Mesendoderm (in vitro differentiated cells): ENCODE measurements around the gene CNTNAP1.
A peak's percentile ranks its signal among the peaks of the same experiment; 100 is the strongest.

Experiments used
- DNase-seq: peaks from one replicate; pipeline ENCODE4 v3.0.0; 2013
- H2AK5ac ChIP-seq: 2 replicates; pipeline ENCODE4 v1.6.1; 2013; ENCODE audit warnings: low read length, inconsistent platforms
- H2BK120ac ChIP-seq: 2 replicates; pipeline ENCODE4 v1.6.1; 2013; ENCODE audit warnings: low read depth, mild to moderate bottlenecking, low read length, moderate library complexity, mixed read lengths
- H2BK15ac ChIP-seq: replicated peaks from 2 replicates; pipeline ENCODE4 v1.6.1; 2013; ENCODE audit warnings: low read depth, mild to moderate bottlenecking, moderate library complexity
- H2BK5ac ChIP-seq: 2 replicates; pipeline ENCODE4 v1.6.1; 2013; ENCODE audit warnings: low read length, inconsistent platforms
- H3K18ac ChIP-seq: 2 replicates; pipeline ENCODE4 v1.6.1; 2013; ENCODE audit warnings: mild to moderate bottlenecking, low read length, mixed read lengths
- H3K23ac ChIP-seq: one replicate; pipeline ENCODE4 v1.6.1; 2013; ENCODE audit warnings: low read length
- H3K27ac ChIP-seq: 2 replicates; pipeline ENCODE4 v1.5.1; 2013; ENCODE audit warnings: low read depth, mild to moderate bottlenecking, inconsistent platforms, low read length, moderate library complexity
- H3K27me3 ChIP-seq: 2 replicates; pipeline ENCODE4 v1.6.1; 2013; ENCODE audit warnings: low read length, control low read depth, mild to moderate bottlenecking, inconsistent platforms; ENCODE audit not compliant: insufficient read depth, poor library complexity
- H3K36me3 ChIP-seq: 2 replicates; pipeline ENCODE4 v1.6.1; 2013; ENCODE audit warnings: low read length, inconsistent platforms; ENCODE audit not compliant: control insufficient read depth, insufficient read depth
- H3K4ac ChIP-seq: one replicate; pipeline ENCODE4 v1.6.1; 2013; ENCODE audit warnings: low read depth, mild to moderate bottlenecking, low read length, moderate library complexity
- H3K4me1 ChIP-seq: 2 replicates; pipeline ENCODE4 v1.6.1; 2013; ENCODE audit warnings: low read depth, low read length, inconsistent platforms; ENCODE audit not compliant: control insufficient read depth
- H3K4me2 ChIP-seq: 2 replicates; pipeline ENCODE4 v1.6.1; 2013; ENCODE audit warnings: low read length
- H3K4me3 ChIP-seq: 2 replicates; pipeline ENCODE4 v1.5.1; 2013; ENCODE audit warnings: mild to moderate bottlenecking, low read length
- H3K56ac ChIP-seq: one replicate; pipeline ENCODE4 v1.6.1; 2013; ENCODE audit warnings: low read length
- H3K79me1 ChIP-seq: 2 replicates; pipeline ENCODE4 v1.6.1; 2013; ENCODE audit warnings: low read length, inconsistent platforms
- H3K79me2 ChIP-seq: 2 replicates; pipeline ENCODE4 v1.6.1; 2013; ENCODE audit warnings: mild to moderate bottlenecking, low read length; ENCODE audit not compliant: control insufficient read depth, insufficient read depth
- H3K9ac ChIP-seq: 2 replicates; pipeline ENCODE4 v1.6.1; 2013; ENCODE audit warnings: low read length, inconsistent platforms
- H4K5ac ChIP-seq: one replicate; pipeline ENCODE4 v1.6.1; 2013; ENCODE audit warnings: low read length
- H4K8ac ChIP-seq: one replicate; pipeline ENCODE4 v1.6.1; 2013; ENCODE audit warnings: low read depth, mild to moderate bottlenecking, control low read depth, low read length, moderate library complexity
- WGBS: extraction: QIAGEN DNeasy Blood & Tissue Kit; methylation state at CpG from one replicate; pipeline ENCODE4 v1.1.7; 2013; ENCODE audit warnings: low lambda C conversion rate, missing lambda C conversion rate; ENCODE audit not compliant: insufficient coverage; ENCODE audit errors: extremely low coverage; 5-methylcytosine and 5-hydroxymethylcytosine counted together

CNTNAP1 gene

GRCh38 chr17:42694524-42694923 is 12.2 kb downstream of the CNTNAP1 start:
- no CpG with 5 or more reads among the region's 3 CpGs for WGBS
- no peaks in the 10 kb centered on the region for H3K79me1 ChIP-seq
- no peak overlapping the region for H2BK15ac ChIP-seq
- no peak overlapping the region for H3K27ac ChIP-seq
- H2AK5ac ChIP-seq = no peak overlapping the region
- H3K79me2 ChIP-seq = no peaks in the 10 kb centered on the region
- no peak overlapping the region for H3K9ac ChIP-seq
- no peak overlapping the region for H3K4me2 ChIP-seq
- no peak overlapping the region for H3K4me3 ChIP-seq
- no peaks in the 10 kb centered on the region for H3K4me1 ChIP-seq
- H3K36me3 ChIP-seq = no peaks in the 10 kb centered on the region
- no peak for DNase-seq
- no peak overlapping the region for H3K23ac ChIP-seq
- H2BK120ac ChIP-seq = no peak overlapping the region
- no peak overlapping the region for H3K56ac ChIP-seq
- no peak overlapping the region for H3K4ac ChIP-seq
- no peaks in the 10 kb centered on the region for H3K27me3 ChIP-seq
- H4K5ac ChIP-seq = no peak overlapping the region
- no peak overlapping the region for H3K18ac ChIP-seq
- no peak overlapping the region for H2BK5ac ChIP-seq
- H4K8ac ChIP-seq = no peak overlapping the region

- H4K8ac ChIP-seq = no peak overlapping the region
- H2AK5ac ChIP-seq = no peak overlapping the region
- no peaks in the 10 kb centered on the region for H3K27me3 ChIP-seq
- H2BK5ac ChIP-seq = no peak overlapping the region
- no peaks in the 10 kb centered on the region for H3K36me3 ChIP-seq
- no peak overlapping the region for H4K5ac ChIP-seq
- no peak overlapping the region for H3K18ac ChIP-seq
- no CpG with 5 or more reads among the region's 20 CpGs for WGBS
- H3K4me3 ChIP-seq = no peak overlapping the region
- H3K23ac ChIP-seq = no peak overlapping the region
- H3K56ac ChIP-seq = no peak overlapping the region
- no peak overlapping the region for H2BK15ac ChIP-seq
- no peak overlapping the region for H3K27ac ChIP-seq
- no peak overlapping the region for H3K9ac ChIP-seq
- H3K4ac ChIP-seq = no peak overlapping the region
- H3K79me1 ChIP-seq = no peaks in the 10 kb centered on the region
- no peak overlapping the region for H3K4me2 ChIP-seq
- no peaks in the 10 kb centered on the region for H3K79me2 ChIP-seq
- no peaks in the 10 kb centered on the region for H3K4me1 ChIP-seq
- no peak overlapping the region for H2BK120ac ChIP-seq
- DNase-seq = no peak
Observed at GRCh38 chr17:42695500-42695899, 13.2 kb downstream of the CNTNAP1 start.

- no peak overlapping the region for H2BK5ac ChIP-seq
- no peak overlapping the region for H3K23ac ChIP-seq
- no peak overlapping the region for H2AK5ac ChIP-seq
- no peak overlapping the region for H3K56ac ChIP-seq
- H3K18ac ChIP-seq = no peak overlapping the region
- H2BK120ac ChIP-seq = no peak overlapping the region
- no peak for DNase-seq
- no peak overlapping the region for H4K5ac ChIP-seq
- no peaks in the 10 kb centered on the region for H3K4me1 ChIP-seq
- H3K36me3 ChIP-seq = no peaks in the 10 kb centered on the region
- no peaks in the 10 kb centered on the region for H3K27me3 ChIP-seq
- no peaks in the 10 kb centered on the region for H3K79me1 ChIP-seq
- no CpG with 5 or more reads among the region's 19 CpGs for WGBS
- no peak overlapping the region for H3K27ac ChIP-seq
- H3K4me3 ChIP-seq = no peak overlapping the region
- H3K9ac ChIP-seq = no peak overlapping the region
- H4K8ac ChIP-seq = no peak overlapping the region
- H3K4ac ChIP-seq = no peak overlapping the region
- no peak overlapping the region for H2BK15ac ChIP-seq
- H3K79me2 ChIP-seq = no peaks in the 10 kb centered on the region
- H3K4me2 ChIP-seq = no peak overlapping the region
Observed at GRCh38 chr17:42697108-42697811, 14.9 kb downstream of the CNTNAP1 start.

GRCh38 chr17:42698736-42699414 is 16.5 kb downstream of the CNTNAP1 start:
- Histone ChIP-seq H3K36me3 (no peaks in the 10 kb centered on the region), H2BK15ac (no peak overlapping the region), H2BK120ac (no peak overlapping the region), H3K79me1 (no peaks in the 10 kb centered on the region), H4K5ac (no peak overlapping the region), H2AK5ac (no peak overlapping the region), H3K18ac (no peak overlapping the region), H3K4me1 (no peaks in the 10 kb centered on the region), H3K27me3 (no peaks in the 10 kb centered on the region), H3K4me3 (no peak overlapping the region), H3K9ac (no peak overlapping the region), H3K4ac (no peak overlapping the region), H3K27ac (no peak overlapping the region), H3K23ac (no peak overlapping the region), H4K8ac (no peak overlapping the region), H3K56ac (no peak overlapping the region), H2BK5ac (no peak overlapping the region), H3K4me2 (no peak overlapping the region), H3K79me2 (no peaks in the 10 kb centered on the region)
- WGBS = no CpG with 5 or more reads among the region's 2 CpGs
- DNase-seq = peak; percentile 60

GRCh38 chr17:42699415-42699740 is 17.0 kb downstream of the CNTNAP1 start:
- no peak overlapping the region for H2AK5ac ChIP-seq
- no peak overlapping the region for H2BK120ac ChIP-seq
- H4K5ac ChIP-seq = no peak overlapping the region
- no peak overlapping the region for H3K4me3 ChIP-seq
- H2BK15ac ChIP-seq = no peak overlapping the region
- no peak overlapping the region for H4K8ac ChIP-seq
- no peak overlapping the region for H3K27ac ChIP-seq
- no peak for DNase-seq
- H3K4me1 ChIP-seq = no peaks in the 10 kb centered on the region
- H3K36me3 ChIP-seq = no peaks in the 10 kb centered on the region
- WGBS = no CpG with 5 or more reads among the region's 4 CpGs
- no peak overlapping the region for H3K4me2 ChIP-seq
- H2BK5ac ChIP-seq = no peak overlapping the region
- no peak overlapping the region for H3K9ac ChIP-seq
- H3K79me1 ChIP-seq = no peaks in the 10 kb centered on the region
- H3K4ac ChIP-seq = no peak overlapping the region
- H3K23ac ChIP-seq = no peak overlapping the region
- H3K18ac ChIP-seq = no peak overlapping the region
- no peaks in the 10 kb centered on the region for H3K79me2 ChIP-seq
- H3K56ac ChIP-seq = no peak overlapping the region
- H3K27me3 ChIP-seq = no peaks in the 10 kb centered on the region
